Skeletal muscle satellite cell (primary cell): ENCODE measurements around the gene LRRC42.

Experiments
- H3K27me3 ChIP-seq: 2 replicates; pipeline ENCODE4 v1.7.0; 2013; ENCODE audit warnings: low read length; ENCODE audit not compliant: control insufficient read depth, insufficient read depth
- H3K36me3 ChIP-seq: 2 replicates; pipeline ENCODE4 v1.7.0; 2013; ENCODE audit warnings: mild to moderate bottlenecking, control low read depth, low read length; ENCODE audit not compliant: insufficient read depth
- H3K4me1 ChIP-seq: 2 replicates; pipeline ENCODE4 v1.7.0; 2013; ENCODE audit warnings: low read length; ENCODE audit not compliant: control insufficient read depth, insufficient read depth
- H3K4me2 ChIP-seq: 2 replicates; pipeline ENCODE4 v1.7.0; 2013; ENCODE audit warnings: mild to moderate bottlenecking, low read length
- H3K4me3 ChIP-seq: 2 replicates; pipeline ENCODE4 v1.7.0; 2013; ENCODE audit warnings: low read length
- H3K9ac ChIP-seq: 2 replicates; pipeline ENCODE4 v1.7.0; 2013; ENCODE audit warnings: mild to moderate bottlenecking, low read depth, low read length, moderate library complexity
- H3K9me3 ChIP-seq: replicated peaks from 2 replicates; pipeline ENCODE4 v1.7.0; 2013; ENCODE audit warnings: mild to moderate bottlenecking, control low read depth, low read length

LRRC42 gene

GRCh38 chr1:53918343-53918742 is 27.8 kb upstream of the LRRC42 start:
- H3K4me1 ChIP-seq: no peaks in the 10 kb centered on the region
- H3K4me2 ChIP-seq: no peak overlapping the region
- no peak overlapping the region for H3K4me3 ChIP-seq
- no peaks in the 10 kb centered on the region for H3K27me3 ChIP-seq
- no peak overlapping the region for H3K9ac ChIP-seq
- H3K36me3 ChIP-seq: peaks cover 26% of the 10 kb centered on the region
- H3K9me3 ChIP-seq: no peaks in the 10 kb centered on the region

- Histone ChIP-seq H3K4me1 (no peaks in the 10 kb centered on the region), H3K4me3 (no peak overlapping the region), H3K9me3 (no peaks in the 10 kb centered on the region), H3K27me3 (no peaks in the 10 kb centered on the region), H3K36me3 (peaks cover 25% of the 10 kb centered on the region), H3K9ac (no peak overlapping the region), H3K4me2 (no peak overlapping the region)
These were observed 26.5 kb upstream of the LRRC42 start for GRCh38 chr1:53919675-53920066.

- Histone ChIP-seq H3K27me3 (no peaks in the 10 kb centered on the region), H3K9ac (no peak overlapping the region), H3K36me3 (peaks cover 36% of the 10 kb centered on the region)
These were observed 18.7 kb upstream of the LRRC42 start for GRCh38 chr1:53927376-53927881.

GRCh38 chr1:53929246-53929960 is 16.7 kb upstream of the LRRC42 start:
- Histone ChIP-seq H3K9me3 (peaks cover 1% of the 10 kb centered on the region), H3K4me1 (no peaks in the 10 kb centered on the region), H3K4me3 (no peak overlapping the region), H3K36me3 (peaks cover 28% of the 10 kb centered on the region), H3K4me2 (no peak overlapping the region), H3K27me3 (no peaks in the 10 kb centered on the region), H3K9ac (no peak overlapping the region)

More at GRCh38 chr1:53927376-53927881, 18.7 kb upstream of the LRRC42 start:
- Histone ChIP-seq H3K4me1 (no peaks in the 10 kb centered on the region), H3K4me2 (no peak overlapping the region), H3K4me3 (no peak overlapping the region), H3K9me3 (no peaks in the 10 kb centered on the region)

GRCh38 chr1:53930932-53931331 is 15.2 kb upstream of the LRRC42 start:
- no peak overlapping the region for H3K4me3 ChIP-seq
- peaks cover 38% of the 10 kb centered on the region for H3K36me3 ChIP-seq
- H3K27me3 ChIP-seq: no peaks in the 10 kb centered on the region
- H3K9me3 ChIP-seq: peaks cover 9% of the 10 kb centered on the region
- H3K4me2 ChIP-seq: no peak overlapping the region
- no peak overlapping the region for H3K9ac ChIP-seq
- H3K4me1 ChIP-seq: no peaks in the 10 kb centered on the region

GRCh38 chr1:53931523-53931922 is 14.6 kb upstream of the LRRC42 start:
- no peaks in the 10 kb centered on the region for H3K27me3 ChIP-seq
- no peak overlapping the region for H3K4me2 ChIP-seq
- H3K9ac ChIP-seq: no peak overlapping the region
- H3K4me1 ChIP-seq: no peaks in the 10 kb centered on the region
- H3K36me3 ChIP-seq: peaks cover 38% of the 10 kb centered on the region
- no peak overlapping the region for H3K4me3 ChIP-seq
- peaks cover 9% of the 10 kb centered on the region for H3K9me3 ChIP-seq

GRCh38 chr1:53934170-53934765 is 11.9 kb upstream of the LRRC42 start:
- Histone ChIP-seq H3K9me3 (peaks cover 9% of the 10 kb centered on the region), H3K36me3 (peaks cover 22% of the 10 kb centered on the region), H3K9ac (no peak overlapping the region), H3K27me3 (no peaks in the 10 kb centered on the region), H3K4me3 (no peak overlapping the region), H3K4me1 (peaks cover 11% of the 10 kb centered on the region), H3K4me2 (no peak overlapping the region)

- H3K9ac ChIP-seq: no peak overlapping the region
- no peak overlapping the region for H3K4me2 ChIP-seq
- H3K36me3 ChIP-seq: peaks cover 19% of the 10 kb centered on the region
- H3K27me3 ChIP-seq: no peaks in the 10 kb centered on the region
- peaks cover 9% of the 10 kb centered on the region for H3K9me3 ChIP-seq
- peaks cover 13% of the 10 kb centered on the region for H3K4me1 ChIP-seq
- H3K4me3 ChIP-seq: no peak overlapping the region
These were observed 9.7 kb upstream of the LRRC42 start for GRCh38 chr1:53936430-53936829.

GRCh38 chr1:53938136-53938830 is 7.9 kb upstream of the LRRC42 start:
- peaks cover 19% of the 10 kb centered on the region for H3K36me3 ChIP-seq

GRCh38 chr1:53942127-53942957 is 3.8 kb upstream of the LRRC42 start:
- H3K27me3 ChIP-seq: no peaks in the 10 kb centered on the region
- no peaks in the 10 kb centered on the region for H3K9me3 ChIP-seq

More at GRCh38 chr1:53938136-53938830, 7.9 kb upstream of the LRRC42 start:
- H3K9ac ChIP-seq: no peak overlapping the region
- H3K4me3 ChIP-seq: no peak overlapping the region
- H3K9me3 ChIP-seq: peaks cover 9% of the 10 kb centered on the region
- H3K27me3 ChIP-seq: no peaks in the 10 kb centered on the region
- H3K4me1 ChIP-seq: peaks cover 13% of the 10 kb centered on the region
- peak overlapping the region; percentile 13 for H3K4me2 ChIP-seq

GRCh38 chr1:53943090-53943489 is 3.1 kb upstream of the LRRC42 start:
- no peak overlapping the region for H3K4me3 ChIP-seq
- no peak overlapping the region for H3K9ac ChIP-seq
- H3K27me3 ChIP-seq: no peaks in the 10 kb centered on the region
- H3K9me3 ChIP-seq: no peaks in the 10 kb centered on the region
- H3K4me1 ChIP-seq: peaks cover 24% of the 10 kb centered on the region
- H3K36me3 ChIP-seq: no peaks in the 10 kb centered on the region
- no peak overlapping the region for H3K4me2 ChIP-seq

More at GRCh38 chr1:53942127-53942957, 3.8 kb upstream of the LRRC42 start:
- Histone ChIP-seq H3K36me3 (peaks cover 4% of the 10 kb centered on the region), H3K4me1 (peaks cover 21% of the 10 kb centered on the region), H3K4me3 (no peak overlapping the region), H3K9ac (no peak overlapping the region), H3K4me2 (no peak overlapping the region)
